ENCODE measurements around the gene STARD6.

Gene STARD6

DNA sequence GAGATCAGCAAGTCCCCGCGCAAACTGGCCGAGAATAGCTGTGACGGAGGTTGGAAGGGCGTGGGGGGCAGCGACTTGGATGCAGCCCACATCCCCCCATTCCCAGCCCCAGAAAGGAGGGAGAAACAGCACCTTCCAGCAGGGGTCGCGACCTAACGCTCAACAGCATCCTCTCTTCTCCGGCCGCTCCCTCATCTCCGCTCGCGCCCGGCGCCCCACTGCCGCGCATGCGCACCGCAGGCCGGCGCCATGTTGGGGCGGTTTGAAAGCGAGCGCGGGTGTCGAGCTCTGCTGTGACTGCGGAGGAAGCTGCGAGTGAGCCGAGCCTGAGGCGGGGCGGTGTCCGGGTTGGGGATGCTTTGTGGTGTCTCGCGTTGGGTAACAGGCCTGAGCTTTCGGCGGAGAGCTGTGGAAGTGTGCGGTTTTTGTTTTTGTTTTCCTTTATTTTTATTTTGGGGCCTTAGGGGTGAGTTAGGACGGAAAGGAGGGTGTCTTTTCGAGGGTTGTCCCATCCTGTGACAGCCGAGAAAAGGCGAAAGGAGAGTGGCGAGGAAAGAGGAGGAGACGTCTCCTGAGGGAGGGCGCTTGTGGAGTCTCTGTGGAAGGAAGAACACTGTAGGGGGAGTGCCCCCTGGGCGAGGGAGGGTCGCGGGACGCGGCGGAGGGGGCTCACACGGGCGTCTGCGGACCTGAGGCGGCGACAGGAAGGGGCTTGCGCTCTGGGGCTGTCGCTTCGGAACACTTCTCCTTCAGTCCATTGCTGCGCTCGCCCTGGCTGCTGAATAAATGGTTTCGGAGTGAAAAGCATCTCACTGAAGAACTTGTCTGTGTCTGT lies at the start of gene STARD6, which contains the start of gene C18orf54:
TSS of gene STARD6 (minus strand) at position 199 of the 835 bp plus-strand sequence. CDS start 3,285 bp downstream, outside the sequence.
TSS of gene C18orf54 (plus strand) at position 247 of the 835 bp plus-strand sequence. CDS start 2,667 bp downstream, outside the sequence.
- TF ChIP-seq CTCF (IDR thresholded peaks at IDR 0.05; ENCODE audit: low read depth, low read length), result no peak
- H3K4me3 ChIP-seq (replicated peaks in 1 of 2; ENCODE audit: low read depth in 2 of 2, low read length in 2 of 2), result peak within 1 kb of the TSS; percentile 87 to 96
- peak; percentile 91 to 93 for DNase-seq (ENCODE audit: low read depth in 2 of 2)

- no peak for DNase-seq (ENCODE audit: low read depth in 2 of 2)
- no peak for TF ChIP-seq CTCF (IDR thresholded peaks at IDR 0.05; ENCODE audit: low read depth, low read length)
Observed at GRCh38 chr18:54405290-54405689, 47.6 kb upstream of the STARD6 start.

GRCh38 chr18:54396760-54397159 lies 39.1 kb upstream of the STARD6 start:
- H3K4me3 ChIP-seq (replicated peaks in 1 of 2; ENCODE audit: low read depth in 2 of 2, low read length in 2 of 2), result no peak overlapping the region
- TF ChIP-seq CTCF (IDR thresholded peaks at IDR 0.05; ENCODE audit: low read depth, low read length), result no peak
- DNase-seq (ENCODE audit: low read depth in 2 of 2), result no peak

More at GRCh38 chr18:54405290-54405689, 47.6 kb upstream of the STARD6 start:
- no peak overlapping the region for H3K4me3 ChIP-seq (replicated peaks in 1 of 2; ENCODE audit: low read depth in 2 of 2, low read length in 2 of 2)

GRCh38 chr18:54393648-54394294 lies 36.1 kb upstream of the STARD6 start:
- no peak overlapping the region for H3K4me3 ChIP-seq (replicated peaks in 1 of 2; ENCODE audit: low read depth in 2 of 2, low read length in 2 of 2)
- DNase-seq (ENCODE audit: low read depth in 2 of 2), result no peak

DNA sequence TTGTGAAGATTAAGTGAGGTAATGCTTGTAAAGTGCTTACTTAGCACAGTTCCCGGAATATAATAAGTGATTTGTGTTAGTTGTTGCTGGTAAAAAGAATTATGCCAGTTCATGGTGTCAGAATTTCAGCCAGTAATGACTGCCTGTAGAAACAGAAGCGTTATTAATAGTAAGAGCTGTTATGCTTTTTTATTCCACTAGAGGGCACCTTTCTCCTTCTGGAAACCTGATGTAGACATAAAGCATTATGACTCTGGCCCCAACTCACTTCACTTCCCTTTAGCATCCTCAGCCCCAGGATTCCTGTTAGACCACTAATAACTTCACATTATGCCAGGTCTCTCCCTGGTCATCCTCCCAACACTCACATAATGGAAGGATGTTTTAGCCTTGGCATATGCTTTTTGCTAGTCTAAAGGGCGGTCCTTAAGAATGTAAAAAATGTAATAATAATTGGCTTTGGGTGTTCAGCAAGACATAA lies 34.9 kb upstream of the STARD6 start:
- peak; percentile 67 for TF ChIP-seq CTCF (IDR thresholded peaks at IDR 0.05; ENCODE audit: low read depth, low read length)
- H3K4me3 ChIP-seq (replicated peaks in 1 of 2; ENCODE audit: low read depth in 2 of 2, low read length in 2 of 2), result no peak overlapping the region
- peak; percentile 78 to 81 for DNase-seq (ENCODE audit: low read depth in 2 of 2)

More at GRCh38 chr18:54393648-54394294, 36.1 kb upstream of the STARD6 start:
- TF ChIP-seq CTCF (IDR thresholded peaks at IDR 0.05; ENCODE audit: low read depth, low read length), result no peak

GRCh38 chr18:54390838-54391237 lies 33.2 kb upstream of the STARD6 start:
- DNase-seq (ENCODE audit: low read depth in 2 of 2), result no peak
- no peak overlapping the region for H3K4me3 ChIP-seq (replicated peaks in 1 of 2; ENCODE audit: low read depth in 2 of 2, low read length in 2 of 2)
- no peak for TF ChIP-seq CTCF (IDR thresholded peaks at IDR 0.05; ENCODE audit: low read depth, low read length)

Data from cardiac fibroblast (primary cell).